Breast epithelium (tissue), 4 donors: ENCODE data around the gene ITPR1. TPM values are rescaled to one million over a fixed set of nuclear protein-coding genes. Genes with fewer than 3 reads are reported as not detected.
"Not testable (repeated sequence)": the region's sequence is repeated elsewhere in the genome, so short reads cannot be mapped to it uniquely, and the experiment has no call there.

Experiments used
- DNase-seq, 2 donors: peaks; one replicate each; pipeline ENCODE4 v3.0.0-alpha.2; 2019; ENCODE audit warnings: low spot score in 2 of 2
- H3K27ac ChIP-seq, 2 donors: fragments of 200-600 bp; sonication (generic) in 1 of 2; one replicate each; pipeline ENCODE4 v1.5.1; 2016 to 2019; ENCODE audit warnings: mild to moderate bottlenecking in 1 of 2
- H3K27me3 ChIP-seq, 2 donors: fragments of 200-600 bp; sonication (generic) in 1 of 2; one replicate each; pipeline versions ENCODE4 v1.5.1 to v1.6.0; 2017 to 2019; ENCODE audit warnings: control low read depth in 1 of 2, mild to moderate bottlenecking in 1 of 2
- H3K36me3 ChIP-seq: fragments of 200-600 bp; one replicate; pipeline ENCODE4 v1.5.1; 2019
- H3K4me1 ChIP-seq, 2 donors: fragments of 200-600 bp; sonication (generic); one replicate each; pipeline ENCODE4 v1.5.1; 2016 to 2019; ENCODE audit warnings: control low read depth in 1 of 2
- H3K4me3 ChIP-seq, 3 donors: fragments of 200-600 bp; sonication (generic); 1 replicate in 2 of 3; 2 replicates in 1 of 3; pipeline ENCODE4 v1.5.1; 2016 to 2019; ENCODE audit warnings: mild to moderate bottlenecking in 3 of 3, moderate library complexity in 2 of 3
- H3K9me3 ChIP-seq, 2 donors: fragments of 200-600 bp; sonication (generic) in 1 of 2; one replicate each; pipeline ENCODE4 v1.5.1; 2016 to 2019; ENCODE audit warnings: control low read depth in 1 of 2
- CTCF ChIP-seq, 3 donors: fragments of 450-650 bp; IDR thresholded peaks; one replicate each; pipeline ENCODE4 v1.5.1; 2016 to 2017; ENCODE audit warnings: antibody characterized with exemption in 3 of 3, mild to moderate bottlenecking in 3 of 3, moderate library complexity in 3 of 3
- POLR2A ChIP-seq: fragments of 450-650 bp; IDR thresholded peaks from one replicate; pipeline ENCODE4 v1.6.1; 2016; ENCODE audit warnings: antibody characterized with exemption, mild to moderate bottlenecking, moderate library complexity
- POLR2AphosphoS5 ChIP-seq, 3 donors: sonication (generic); formaldehyde crosslinking; IDR thresholded peaks; one replicate each; pipeline ENCODE4 v1.6.1; 2017; ENCODE audit warnings: antibody characterized with exemption in 3 of 3
- intact Hi-C: fragments of 100-400 bp; cut with DNase I; formaldehyde crosslinking; loops from one replicate; pipeline ENCODE4 v1.15.1; 2023; ENCODE audit warnings: low total_unique reads
- total RNA-seq, 3 donors: library from RNA; depleted of rRNA; stranded (reverse); fragments of >200 nt; gene quantifications; one replicate each; pipeline ENCODE4 v1.1.0, GENCODE V29; 2016

The ITPR1 gene
- total RNA-seq, 3 donors from 2014 or later, result 53.8 to 227 (median 174) TPM

DNA sequence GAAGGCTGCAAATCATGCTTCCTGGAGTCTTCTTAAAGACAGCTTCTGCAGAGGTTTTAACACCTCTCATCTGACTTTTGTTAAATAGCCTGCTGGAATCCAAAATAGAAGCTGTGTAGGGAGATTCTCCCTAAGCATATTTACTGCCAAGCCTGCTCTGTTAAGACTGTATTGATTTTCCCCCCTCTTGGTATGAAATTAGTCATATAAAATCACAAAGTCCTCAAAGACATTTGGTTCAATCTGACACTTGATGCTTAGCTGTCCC lies 94.6 kb downstream of the ITPR1 start:
- intact Hi-C loops, result no loop called here

GRCh38 chr3:4588466-4588865 lies 95.3 kb downstream of the ITPR1 start:
- DNase-seq, result no peak
- intact Hi-C loops, result no loop called here
- no peaks in the 10 kb centered on the region for H3K4me1 ChIP-seq

More for the DNA sequence above, 94.6 kb downstream of the ITPR1 start:
- no peak for DNase-seq
- Histone ChIP-seq H3K4me3 (no peak overlapping the region), H3K4me1 (no peaks in the 10 kb centered on the region), H3K9me3 (no peaks in the 10 kb centered on the region), H3K27ac (peak overlapping the region in 1 of 2 donors; percentile 38), H3K27me3 (no peaks in the 10 kb centered on the region), H3K36me3 (no peaks in the 10 kb centered on the region)
- TF ChIP-seq POLR2AphosphoS5 (IDR thresholded peaks at IDR 0.05) (no peak), POLR2A (no peak), CTCF (IDR thresholded peaks at IDR 0.05) (no peak)

DNA sequence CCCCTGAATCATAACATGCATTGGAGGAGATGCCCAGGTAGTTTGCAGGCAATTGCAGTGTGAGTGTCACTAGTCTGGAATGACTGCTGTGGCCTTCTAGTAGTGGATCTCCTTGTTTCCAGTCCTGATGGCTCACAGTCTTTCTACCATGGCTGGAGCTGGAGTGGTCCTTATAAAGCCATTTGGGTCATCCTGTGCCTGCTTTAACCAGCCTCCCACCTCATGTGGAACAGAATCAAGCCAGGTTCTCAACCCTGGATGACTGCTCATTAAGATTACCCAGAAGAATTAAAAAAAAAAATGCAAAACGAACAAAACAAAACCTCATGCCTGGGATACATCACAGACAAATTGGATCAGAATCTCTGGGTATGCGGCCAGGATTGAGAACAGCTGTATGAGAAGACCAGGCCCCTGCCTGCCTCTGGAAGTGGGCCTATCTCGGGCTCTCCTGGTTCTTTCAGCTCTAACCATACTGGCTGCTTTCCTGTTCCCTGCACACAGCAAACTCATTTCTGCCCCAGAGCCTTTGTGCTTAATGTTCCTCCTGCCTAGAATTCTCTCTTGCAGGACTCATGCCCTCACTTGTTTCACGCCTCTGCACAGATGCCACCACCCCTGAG lies 96.4 kb downstream of the ITPR1 start:
- peak in 1 of 2 donors; percentile 30 for DNase-seq
- TF ChIP-seq CTCF (IDR thresholded peaks at IDR 0.05), result no peak
- no peak for TF ChIP-seq POLR2AphosphoS5 (IDR thresholded peaks at IDR 0.05)
- TF ChIP-seq POLR2A, result no peak
- no peak overlapping the region for H3K4me3 ChIP-seq
- intact Hi-C loops, result no loop called here
- no peaks in the 10 kb centered on the region for H3K9me3 ChIP-seq
- peak overlapping the region; percentile 32 to 46 for H3K27ac ChIP-seq
- no peaks in the 10 kb centered on the region for H3K36me3 ChIP-seq
- no peaks in the 10 kb centered on the region for H3K4me1 ChIP-seq
- H3K27me3 ChIP-seq, result no peaks in the 10 kb centered on the region

More at GRCh38 chr3:4588466-4588865, 95.3 kb downstream of the ITPR1 start:
- no peak overlapping the region for H3K4me3 ChIP-seq
- TF ChIP-seq POLR2A (no peak), POLR2AphosphoS5 (IDR thresholded peaks at IDR 0.05) (no peak), CTCF (IDR thresholded peaks at IDR 0.05) (no peak)
- peak overlapping the region; percentile 8 to 31 for H3K27ac ChIP-seq
- no peaks in the 10 kb centered on the region for H3K9me3 ChIP-seq
- no peaks in the 10 kb centered on the region for H3K36me3 ChIP-seq
- no peaks in the 10 kb centered on the region for H3K27me3 ChIP-seq

DNA sequence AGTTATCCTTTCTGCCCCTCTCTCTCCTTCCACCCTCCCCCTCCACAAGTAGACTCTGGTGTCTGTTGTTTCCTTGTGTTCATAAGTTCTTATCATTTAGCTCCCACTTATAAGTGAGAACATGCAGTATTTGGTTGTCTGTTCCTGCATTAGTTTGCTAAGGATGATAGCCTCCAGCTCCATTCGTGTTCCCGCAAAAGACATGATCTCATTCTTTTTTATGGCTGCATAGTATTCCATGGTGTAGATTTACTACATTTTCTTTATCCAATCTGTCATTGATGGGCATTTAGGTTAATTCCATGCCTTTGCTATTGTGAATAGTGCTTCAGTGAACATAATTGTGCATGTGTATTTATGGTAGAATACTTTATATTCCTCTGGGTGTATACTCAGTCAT lies 97.7 kb downstream of the ITPR1 start:
- H3K4me3 ChIP-seq, H3K9me3 ChIP-seq, DNase-seq, H3K36me3 ChIP-seq, H3K4me1 ChIP-seq, intact Hi-C loops, H3K27me3 ChIP-seq, H3K27ac ChIP-seq: not testable (repeated sequence)

DNA sequence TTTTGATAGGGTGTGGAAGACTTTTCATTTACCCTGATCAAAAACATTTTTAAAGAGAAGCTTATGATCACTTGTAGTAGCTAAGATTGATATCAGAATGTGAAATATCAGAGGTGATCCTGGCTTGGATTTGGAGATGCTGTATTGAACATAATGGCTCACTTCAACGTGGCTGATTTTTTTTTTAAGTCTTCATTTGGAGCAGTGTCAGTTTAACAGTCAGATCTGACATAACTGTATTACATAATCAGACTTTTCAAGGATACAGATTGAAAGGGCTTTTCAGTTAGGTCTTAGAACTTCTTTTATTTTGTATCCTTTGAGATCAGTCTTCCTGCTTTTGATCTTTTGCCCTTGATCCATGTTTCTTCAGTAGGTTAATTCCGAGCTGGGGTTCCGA lies 98.5 kb downstream of the ITPR1 start:
- Histone ChIP-seq H3K9me3 (no peaks in the 10 kb centered on the region), H3K27me3 (no peaks in the 10 kb centered on the region), H3K4me1 (no peaks in the 10 kb centered on the region), H3K36me3 (no peaks in the 10 kb centered on the region), H3K4me3 (no peak overlapping the region), H3K27ac (no peak overlapping the region)
- no peak for DNase-seq
- intact Hi-C loops, result no loop called here
- TF ChIP-seq POLR2A (no peak), POLR2AphosphoS5 (IDR thresholded peaks at IDR 0.05) (no peak), CTCF (IDR thresholded peaks at IDR 0.05) (no peak)

DNA sequence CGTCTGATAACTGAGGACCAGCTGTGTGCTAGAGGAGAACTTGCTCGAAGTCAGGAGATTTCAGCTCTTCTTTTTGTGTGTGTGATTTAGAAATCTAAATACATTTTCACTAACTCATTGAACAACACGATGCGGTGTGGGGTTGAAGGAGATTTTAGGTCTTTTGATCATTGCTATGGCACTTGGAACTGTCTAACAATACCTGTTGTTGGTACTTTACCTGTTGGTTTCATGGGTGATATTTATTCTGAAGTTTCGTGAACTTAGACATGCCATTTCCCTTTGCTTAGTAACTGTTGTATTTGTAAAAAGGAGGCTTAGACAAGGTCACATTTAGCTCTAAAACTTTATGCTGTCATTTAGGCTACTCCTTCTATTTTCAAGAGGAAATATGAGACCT lies 99.9 kb downstream of the ITPR1 start:
- Histone ChIP-seq H3K27ac (peak overlapping the region in 1 of 2 donors; percentile 30), H3K36me3 (no peaks in the 10 kb centered on the region), H3K9me3 (no peaks in the 10 kb centered on the region), H3K27me3 (no peaks in the 10 kb centered on the region), H3K4me3 (no peak overlapping the region), H3K4me1 (no peaks in the 10 kb centered on the region)
- TF ChIP-seq CTCF (IDR thresholded peaks at IDR 0.05) (no peak), POLR2A (no peak), POLR2AphosphoS5 (IDR thresholded peaks at IDR 0.05) (no peak)
- no peak for DNase-seq
- intact Hi-C loops, result no loop called here
